WERI-Rb-1 (cell line): ENCODE data around the gene APBA1.

ENCODE experiments used
- DNase-seq: peaks from one replicate; pipeline ENCODE4 v3.0.0-alpha.2; 2020
- H3K27ac ChIP-seq: fragments of 250-450 bp; sonication (Bioruptor Pico); 2 replicates; pipeline ENCODE4 v1.5.1; 2020; ENCODE audit warnings: mild to moderate bottlenecking, moderate library complexity
- H3K27me3 ChIP-seq: fragments of 250-450 bp; sonication (Bioruptor Pico); 2 replicates; pipeline ENCODE4 v1.5.1; 2021; ENCODE audit warnings: mild to moderate bottlenecking, low read depth, moderate library complexity; ENCODE audit not compliant: insufficient read depth, severe bottlenecking
- H3K36me3 ChIP-seq: fragments of 250-450 bp; sonication (Bioruptor Pico); 2 replicates; pipeline ENCODE4 v1.5.1; 2020; ENCODE audit warnings: mild to moderate bottlenecking, moderate library complexity
- H3K4me3 ChIP-seq: 2 replicates; pipeline ENCODE4 v1.5.1; 2011; ENCODE audit warnings: low read depth, mild to moderate bottlenecking, control low read depth, low read length
- H3K9me3 ChIP-seq: fragments of 250-450 bp; sonication (Bioruptor Pico); 2 replicates; pipeline ENCODE4 v1.5.1; 2021; ENCODE audit warnings: mild to moderate bottlenecking, moderate library complexity; ENCODE audit not compliant: severe bottlenecking
- CTCF ChIP-seq: IDR thresholded peaks from 2 replicates; pipeline ENCODE4 v1.5.1; 2011; ENCODE audit warnings: low read depth, mild to moderate bottlenecking, control low read depth, inconsistent platforms, low read length

APBA1 gene

GRCh38 chr9:69671311-69671878 is 776 bp downstream of the APBA1 start:
- Histone ChIP-seq H3K9me3 (no peaks in the 10 kb centered on the region), H3K27ac (no peak overlapping the region), H3K4me3 (peak overlapping the region; percentile 69), H3K27me3 (no peaks in the 10 kb centered on the region), H3K36me3 (no peaks in the 10 kb centered on the region)
- TF ChIP-seq CTCF = no peak
- no peak for DNase-seq

- TF ChIP-seq CTCF = no peak
- no peaks in the 10 kb centered on the region for H3K36me3 ChIP-seq
- no peak overlapping the region for H3K27ac ChIP-seq
- H3K9me3 ChIP-seq = no peaks in the 10 kb centered on the region
- no peaks in the 10 kb centered on the region for H3K27me3 ChIP-seq
- DNase-seq = no peak
- no peak overlapping the region for H3K4me3 ChIP-seq
Observed at GRCh38 chr9:69667306-69667705, 4.9 kb downstream of the APBA1 start.

DNA sequence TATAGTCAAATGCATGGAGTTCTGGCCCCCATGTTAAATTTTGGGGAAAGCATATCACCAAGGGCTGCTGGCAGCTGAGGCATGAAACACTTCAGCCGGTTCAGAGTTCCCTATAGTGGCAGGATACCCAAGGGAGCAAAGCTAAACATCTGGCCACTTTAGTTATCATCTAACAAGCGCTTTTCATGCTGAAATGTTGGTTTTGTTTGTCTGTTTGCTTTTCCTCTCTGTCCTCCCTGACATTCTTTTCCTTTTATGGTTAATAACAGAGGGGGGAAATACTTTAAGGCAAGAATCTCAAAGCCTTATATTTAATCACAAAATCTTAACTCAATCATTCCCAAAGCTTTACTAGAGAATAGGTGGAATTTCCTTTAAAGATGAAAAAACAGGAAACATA is 11.9 kb downstream of the APBA1 start:
- H3K27ac ChIP-seq = no peak overlapping the region
- DNase-seq = no peak
- no peaks in the 10 kb centered on the region for H3K9me3 ChIP-seq
- no peak for TF ChIP-seq CTCF
- no peaks in the 10 kb centered on the region for H3K36me3 ChIP-seq
- no peak overlapping the region for H3K4me3 ChIP-seq
- no peaks in the 10 kb centered on the region for H3K27me3 ChIP-seq

- Histone ChIP-seq H3K27me3 (no peaks in the 10 kb centered on the region), H3K36me3 (no peaks in the 10 kb centered on the region), H3K27ac (no peak overlapping the region), H3K4me3 (no peak overlapping the region), H3K9me3 (no peaks in the 10 kb centered on the region)
- DNase-seq = no peak
- TF ChIP-seq CTCF = no peak
Observed at GRCh38 chr9:69658987-69659675, 13.0 kb downstream of the APBA1 start.

DNA sequence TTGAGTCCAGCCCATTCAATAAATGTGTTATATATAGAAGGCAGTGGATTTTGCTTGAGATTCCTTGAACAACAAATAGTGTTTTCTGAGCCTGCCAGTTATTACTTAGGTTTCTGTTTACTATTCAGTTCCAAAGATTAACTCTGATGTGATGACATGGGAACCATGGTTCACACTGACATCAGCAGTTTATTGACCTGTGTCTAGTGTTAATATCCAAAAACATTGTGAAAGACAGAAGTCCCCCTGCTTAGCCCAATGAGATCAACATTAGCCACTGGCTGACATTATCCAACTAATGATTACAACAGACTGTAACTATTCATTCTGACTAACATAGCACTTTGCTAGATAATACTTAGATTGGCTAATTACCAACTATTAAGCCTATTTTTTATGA is 14.9 kb downstream of the APBA1 start:
- H3K36me3 ChIP-seq = no peaks in the 10 kb centered on the region
- no peak overlapping the region for H3K27ac ChIP-seq
- no peaks in the 10 kb centered on the region for H3K9me3 ChIP-seq
- H3K4me3 ChIP-seq = no peak overlapping the region
- TF ChIP-seq CTCF = no peak
- no peak for DNase-seq
- H3K27me3 ChIP-seq = no peaks in the 10 kb centered on the region

DNA sequence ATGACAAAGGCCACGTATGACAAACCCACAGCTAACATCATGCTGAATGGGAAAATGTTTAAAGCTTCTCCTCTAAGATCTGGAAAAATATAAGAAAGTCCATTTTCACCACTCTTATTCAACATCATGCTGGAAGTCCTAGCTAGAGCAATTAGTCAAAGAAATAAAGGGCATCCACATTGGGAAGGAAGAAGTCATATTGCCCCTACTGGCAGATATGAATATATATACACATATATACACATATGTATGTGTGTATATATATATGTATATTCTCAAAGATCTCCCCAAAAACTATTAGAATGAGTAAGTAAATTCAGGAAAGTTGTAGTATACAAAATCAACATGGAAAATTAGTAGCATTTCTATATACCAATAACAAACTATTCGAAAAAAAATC is 17.1 kb downstream of the APBA1 start:
- Histone ChIP-seq H3K27ac (no peak overlapping the region), H3K27me3 (no peaks in the 10 kb centered on the region), H3K9me3 (no peaks in the 10 kb centered on the region), H3K4me3 (no peak overlapping the region), H3K36me3 (no peaks in the 10 kb centered on the region)
- DNase-seq = no peak
- no peak for TF ChIP-seq CTCF
